ENCODE results near the gene NDUFAF2.

- TF ChIP-seq CTCF (IDR thresholded peaks at IDR 0.05; ENCODE audit: borderline replicate concordance, extremely low read depth, low read length, poor library complexity, severe bottlenecking) = no peak
- TF ChIP-seq EZH2 (IDR thresholded peaks at IDR 0.05; ENCODE audit: borderline replicate concordance, low read depth, low read length, severe bottlenecking) = no peak
Measured at GRCh38 chr5:60955239-60955638, 10.2 kb downstream of the NDUFAF2 start.
